ENCODE data around the gene FOXO6. TPM values are rescaled to one million over a fixed set of nuclear protein-coding genes. Genes with fewer than 3 reads are reported as not detected.
A peak's percentile ranks its signal among the peaks of the same experiment; 100 is the strongest.

FOXO6 gene
- total RNA-seq, 1 donor from 2014 or later = 9.9 TPM

DNA sequence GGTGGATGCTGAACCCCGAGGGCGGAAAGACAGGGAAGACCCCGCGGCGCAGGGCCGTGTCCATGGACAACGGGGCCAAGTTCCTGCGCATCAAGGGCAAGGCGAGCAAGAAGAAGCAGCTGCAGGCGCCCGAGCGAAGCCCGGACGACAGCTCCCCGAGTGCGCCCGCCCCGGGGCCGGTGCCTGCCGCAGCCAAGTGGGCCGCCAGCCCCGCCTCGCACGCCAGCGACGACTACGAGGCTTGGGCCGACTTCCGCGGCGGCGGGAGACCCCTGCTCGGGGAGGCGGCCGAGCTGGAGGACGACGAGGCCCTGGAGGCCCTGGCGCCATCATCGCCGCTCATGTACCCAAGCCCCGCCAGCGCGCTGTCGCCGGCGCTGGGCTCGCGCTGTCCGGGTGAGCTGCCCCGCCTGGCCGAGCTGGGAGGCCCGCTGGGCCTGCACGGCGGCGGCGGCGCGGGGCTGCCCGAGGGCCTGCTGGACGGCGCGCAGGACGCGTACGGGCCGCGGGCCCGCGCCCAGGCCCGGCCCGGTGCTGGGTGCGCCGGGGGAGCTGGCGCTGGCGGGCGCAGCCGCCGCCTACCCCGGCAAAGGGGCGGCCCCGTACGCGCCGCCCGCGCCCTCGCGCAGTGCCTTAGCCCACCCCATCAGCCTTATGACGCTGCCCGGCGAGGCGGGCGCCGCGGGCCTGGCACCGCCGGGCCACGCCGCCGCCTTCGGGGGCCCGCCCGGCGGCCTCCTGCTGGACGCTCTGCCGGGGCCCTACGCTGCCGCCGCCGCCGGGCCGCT, 20.7 kb downstream of the FOXO6 start:
- H3K4me3 Mint-ChIP-seq = peak overlapping the region; percentile 82
- no peaks in the 10 kb centered on the region for H3K9me3 Mint-ChIP-seq
- peaks cover 10% of the 10 kb centered on the region for H3K36me3 Mint-ChIP-seq
- peaks cover 47% of the 10 kb centered on the region for H3K4me1 Mint-ChIP-seq (ENCODE audit: unreplicated experiment)
- H3K27ac Mint-ChIP-seq = peak overlapping the region; percentile 81
- TF ChIP-seq, protein P1, sequence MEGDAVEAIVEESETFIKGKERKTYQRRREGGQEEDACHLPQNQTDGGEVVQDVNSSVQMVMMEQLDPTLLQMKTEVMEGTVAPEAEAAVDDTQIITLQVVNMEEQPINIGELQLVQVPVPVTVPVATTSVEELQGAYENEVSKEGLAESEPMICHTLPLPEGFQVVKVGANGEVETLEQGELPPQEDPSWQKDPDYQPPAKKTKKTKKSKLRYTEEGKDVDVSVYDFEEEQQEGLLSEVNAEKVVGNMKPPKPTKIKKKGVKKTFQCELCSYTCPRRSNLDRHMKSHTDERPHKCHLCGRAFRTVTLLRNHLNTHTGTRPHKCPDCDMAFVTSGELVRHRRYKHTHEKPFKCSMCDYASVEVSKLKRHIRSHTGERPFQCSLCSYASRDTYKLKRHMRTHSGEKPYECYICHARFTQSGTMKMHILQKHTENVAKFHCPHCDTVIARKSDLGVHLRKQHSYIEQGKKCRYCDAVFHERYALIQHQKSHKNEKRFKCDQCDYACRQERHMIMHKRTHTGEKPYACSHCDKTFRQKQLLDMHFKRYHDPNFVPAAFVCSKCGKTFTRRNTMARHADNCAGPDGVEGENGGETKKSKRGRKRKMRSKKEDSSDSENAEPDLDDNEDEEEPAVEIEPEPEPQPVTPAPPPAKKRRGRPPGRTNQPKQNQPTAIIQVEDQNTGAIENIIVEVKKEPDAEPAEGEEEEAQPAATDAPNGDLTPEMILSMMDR (conservative IDR thresholded peaks at IDR 0.05) = no peak
- H3K27me3 Mint-ChIP-seq = peaks cover 48% of the 10 kb centered on the region
- DNase-seq (ENCODE audit: extremely low spot score, unreplicated experiment) = no peak

DNA sequence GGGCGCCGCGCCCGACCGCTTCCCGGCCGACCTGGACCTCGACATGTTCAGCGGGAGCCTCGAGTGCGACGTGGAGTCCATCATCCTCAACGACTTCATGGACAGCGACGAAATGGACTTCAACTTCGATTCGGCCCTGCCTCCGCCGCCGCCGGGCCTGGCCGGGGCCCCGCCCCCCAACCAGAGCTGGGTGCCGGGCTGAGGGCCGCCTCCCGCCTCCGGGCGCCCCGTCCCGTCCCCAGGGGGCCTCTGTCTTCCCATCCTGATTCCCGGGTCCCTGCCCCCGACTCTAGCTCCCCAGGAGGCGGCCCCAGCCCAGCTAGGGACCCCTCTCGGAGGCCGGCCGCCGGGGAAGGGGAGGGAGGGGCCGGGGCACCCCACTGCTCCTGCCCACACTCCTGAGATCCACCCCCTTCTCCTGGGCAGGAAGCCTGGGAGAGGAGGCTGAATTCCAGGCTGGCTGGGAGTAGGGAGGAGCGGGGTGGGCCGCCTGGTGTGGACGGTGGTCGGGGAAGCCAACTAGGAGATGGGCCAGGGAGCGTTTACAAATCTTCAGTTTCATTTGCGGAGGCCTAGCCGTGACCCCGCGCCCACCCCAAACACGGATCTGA, 21.4 kb downstream of the FOXO6 start:
- Mint-ChIP-seq H3K9me3 (no peaks in the 10 kb centered on the region), H3K27ac (no peak overlapping the region), H3K4me1 (ENCODE audit: unreplicated experiment) (peaks cover 50% of the 10 kb centered on the region), H3K4me3 (peak overlapping the region; percentile 87), H3K27me3 (peaks cover 51% of the 10 kb centered on the region), H3K36me3 (peaks cover 10% of the 10 kb centered on the region)
- DNase-seq (ENCODE audit: extremely low spot score, unreplicated experiment) = no peak
- TF ChIP-seq, protein P1 (conservative IDR thresholded peaks at IDR 0.05) = peak; percentile 8

DNA sequence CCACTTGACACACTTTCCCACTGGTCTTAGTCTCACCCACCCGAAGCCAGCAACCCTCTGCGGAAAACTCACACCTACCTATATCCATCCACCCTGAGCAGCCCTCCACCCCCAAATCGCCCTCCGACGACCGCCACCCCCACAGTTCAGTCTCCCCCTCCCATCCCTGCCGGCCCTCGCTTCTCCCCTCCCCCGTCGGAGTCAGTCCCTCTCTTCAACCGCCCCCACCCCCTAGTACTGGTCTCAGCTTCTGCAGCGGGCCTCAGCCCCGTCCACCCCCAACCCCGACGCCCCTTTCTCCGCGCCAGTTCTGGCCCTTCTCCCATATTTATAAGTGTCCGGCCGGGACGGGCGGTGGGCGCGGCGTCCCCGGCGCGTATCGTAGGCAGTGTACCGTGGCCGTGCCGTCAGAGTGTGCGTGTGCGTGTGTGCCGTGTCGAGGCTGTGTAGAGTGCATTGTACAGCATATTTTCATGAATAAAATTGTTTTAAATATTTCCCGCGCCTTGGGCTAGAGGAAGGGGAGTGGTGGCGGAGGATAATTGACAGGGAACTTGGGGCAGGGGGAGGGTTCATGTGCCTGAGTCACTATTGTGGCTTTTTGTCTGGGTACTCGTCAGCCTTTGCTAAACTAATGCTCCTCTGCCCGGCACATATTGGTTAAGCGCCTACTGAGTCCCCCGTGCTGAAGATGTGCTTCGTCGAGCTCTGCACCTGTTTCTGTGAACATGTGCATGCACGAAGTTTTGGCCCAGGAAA, 22.0 kb downstream of the FOXO6 start:
- H3K36me3 Mint-ChIP-seq = peaks cover 10% of the 10 kb centered on the region
- H3K9me3 Mint-ChIP-seq = no peaks in the 10 kb centered on the region
- peaks cover 50% of the 10 kb centered on the region for H3K4me1 Mint-ChIP-seq (ENCODE audit: unreplicated experiment)
- TF ChIP-seq, protein P1 (conservative IDR thresholded peaks at IDR 0.05) = no peak
- H3K27ac Mint-ChIP-seq = peak overlapping the region; percentile 87
- H3K4me3 Mint-ChIP-seq = peak overlapping the region; percentile 87
- DNase-seq (ENCODE audit: extremely low spot score, unreplicated experiment) = no peak
- peaks cover 51% of the 10 kb centered on the region for H3K27me3 Mint-ChIP-seq

DNA sequence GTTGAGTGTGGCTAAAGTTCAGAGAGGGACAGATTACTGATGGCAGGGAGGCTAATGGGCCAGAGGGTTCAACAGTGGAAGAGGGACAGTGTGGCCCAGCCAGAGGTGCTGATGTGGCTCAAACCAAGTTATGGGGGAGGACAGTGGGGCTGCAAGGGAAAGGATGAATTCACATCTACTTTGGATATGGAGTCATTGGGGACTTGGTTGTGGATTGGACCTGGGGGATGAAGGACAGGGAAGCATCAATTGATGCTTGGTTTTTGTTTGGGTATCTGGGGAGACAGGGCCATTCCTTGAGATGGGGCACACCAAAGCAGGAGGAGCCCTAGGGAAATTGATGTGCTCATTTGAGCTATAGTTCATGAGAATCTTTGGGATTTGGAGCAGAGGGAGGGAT, 23.3 kb downstream of the FOXO6 start:
- Mint-ChIP-seq H3K9me3 (no peaks in the 10 kb centered on the region), H3K4me3 (peak overlapping the region; percentile 51), H3K27ac (peak overlapping the region; percentile 49), H3K27me3 (peaks cover 51% of the 10 kb centered on the region), H3K4me1 (ENCODE audit: unreplicated experiment) (peaks cover 61% of the 10 kb centered on the region), H3K36me3 (peaks cover 10% of the 10 kb centered on the region)
- TF ChIP-seq, protein P1 (conservative IDR thresholded peaks at IDR 0.05) = no peak
- no peak for DNase-seq (ENCODE audit: extremely low spot score, unreplicated experiment)

GRCh38 chr1:41385398-41386195, 24.4 kb downstream of the FOXO6 start:
- Mint-ChIP-seq H3K9me3 (no peaks in the 10 kb centered on the region), H3K27me3 (peaks cover 41% of the 10 kb centered on the region), H3K4me1 (ENCODE audit: unreplicated experiment) (peaks cover 56% of the 10 kb centered on the region), H3K27ac (peak overlapping the region; percentile 53), H3K36me3 (peaks cover 10% of the 10 kb centered on the region), H3K4me3 (peak overlapping the region; percentile 59)
- TF ChIP-seq, protein P1 (conservative IDR thresholded peaks at IDR 0.05) = no peak
- DNase-seq (ENCODE audit: extremely low spot score, unreplicated experiment) = no peak
